ENCODE measurements around the gene PCYOX1L. TPM values are rescaled to one million over a fixed set of nuclear protein-coding genes. Genes with fewer than 3 reads are reported as not detected.

Gene PCYOX1L
- total and polyA plus RNA-seq, 9 of the 15 experiments (the other 6 are each of a cell fraction or from before 2014, with no cell fraction given) = 2.3 to 17.9 (median 6.0) TPM

- TF ChIP-seq BCOR (IDR thresholded peaks at IDR 0.05) = peak; percentile 99
- no peak for TF ChIP-seq ZBTB12 (CRISPR knock-in tag; IDR thresholded peaks at IDR 0.05)
- no peak for TF ChIP-seq ZFP30 (CRISPR knock-in tag; IDR thresholded peaks at IDR 0.05; ENCODE audit: borderline replicate concordance)
- no peak for TF ChIP-seq FOXA3 (CRISPR knock-in tag; conservative IDR thresholded peaks at IDR 0.05 in 1 of 2, IDR thresholded peaks at IDR 0.05 in 1 of 2)
- TF ChIP-seq ZNF830 (CRISPR knock-in tag; IDR thresholded peaks at IDR 0.05) = peak; percentile 73; the same call in 1 of the 2 replicates
- no peak for TF ChIP-seq GABPB2 (CRISPR knock-in tag; conservative IDR thresholded peaks at IDR 0.05)
- peak; percentile 79 for TF ChIP-seq NR2C2 (CRISPR knock-in tag; IDR thresholded peaks at IDR 0.05)
- peak; percentile 94 for TF ChIP-seq NR2C2 (tag; IDR thresholded peaks at IDR 0.05)
- no peak for TF ChIP-seq NFIX (CRISPR knock-in tag; IDR thresholded peaks at IDR 0.05; ENCODE audit: low read depth)
- TF ChIP-seq YBX1 (IDR thresholded peaks at IDR 0.05) = no peak
- no peak for TF ChIP-seq ZNF436 (CRISPR knock-in tag; IDR thresholded peaks at IDR 0.05)
- TF ChIP-seq ZNF507 (tag; conservative IDR thresholded peaks at IDR 0.05) = no peak
- peak; percentile 99 for TF ChIP-seq ETV1 (tag; conservative IDR thresholded peaks at IDR 0.05; ENCODE audit: low read depth)
- no peak for TF ChIP-seq TFE3 (CRISPR knock-in tag; IDR thresholded peaks at IDR 0.05)
- peak; percentile 52; the same call in 1 of the 2 replicates for TF ChIP-seq ZKSCAN1 (IDR thresholded peaks at IDR 0.05; ENCODE audit: low read depth, low read length)
- peak; percentile 22; the same call in 1 of the 2 replicates for TF ChIP-seq TOE1 (IDR thresholded peaks at IDR 0.05; ENCODE audit: borderline replicate concordance)
- TF ChIP-seq TOE1 (CRISPR knock-in tag; IDR thresholded peaks at IDR 0.05; ENCODE audit: borderline replicate concordance, low read depth) = peak; percentile 78; the same call in 1 of the 2 replicates
- peak; percentile 54 for TF ChIP-seq CREB3L1 (IDR thresholded peaks at IDR 0.05; ENCODE audit: borderline replicate concordance, low read depth)
- TF ChIP-seq ZNF217 (CRISPR knock-in tag; IDR thresholded peaks at IDR 0.05) = no peak
- no peak for TF ChIP-seq ZNF165 (CRISPR knock-in tag; IDR thresholded peaks at IDR 0.05; ENCODE audit: borderline replicate concordance)
- no peak for TF ChIP-seq FOS (IDR thresholded peaks at IDR 0.05; ENCODE audit: extremely low read depth, insufficient read length)
- no peak for TF ChIP-seq ZNF184 (CRISPR knock-in tag; IDR thresholded peaks at IDR 0.05)
- no peak for TF ChIP-seq ILF3 (IDR thresholded peaks at IDR 0.05; ENCODE audit: borderline replicate concordance)
Observed at GRCh38 chr5:149345147-149345891, 12.5 kb upstream of the PCYOX1L start, which contains the start of gene GRPEL2 (continued).

All from K562 (cell line).